SH-SY5Y (cell line): Measurements from ENCODE around the gene C1orf226.

Experiments
- GATA2 ChIP-seq: IDR thresholded peaks from 2 replicates; pipeline ENCODE4 v1.6.1; 2011; ENCODE audit warnings: mild to moderate bottlenecking, low read depth, low read length
- GATA3 ChIP-seq: IDR thresholded peaks from 2 replicates; pipeline ENCODE4 v1.6.1; 2011; ENCODE audit warnings: low read depth, mild to moderate bottlenecking, low read length, moderate library complexity

DNA sequence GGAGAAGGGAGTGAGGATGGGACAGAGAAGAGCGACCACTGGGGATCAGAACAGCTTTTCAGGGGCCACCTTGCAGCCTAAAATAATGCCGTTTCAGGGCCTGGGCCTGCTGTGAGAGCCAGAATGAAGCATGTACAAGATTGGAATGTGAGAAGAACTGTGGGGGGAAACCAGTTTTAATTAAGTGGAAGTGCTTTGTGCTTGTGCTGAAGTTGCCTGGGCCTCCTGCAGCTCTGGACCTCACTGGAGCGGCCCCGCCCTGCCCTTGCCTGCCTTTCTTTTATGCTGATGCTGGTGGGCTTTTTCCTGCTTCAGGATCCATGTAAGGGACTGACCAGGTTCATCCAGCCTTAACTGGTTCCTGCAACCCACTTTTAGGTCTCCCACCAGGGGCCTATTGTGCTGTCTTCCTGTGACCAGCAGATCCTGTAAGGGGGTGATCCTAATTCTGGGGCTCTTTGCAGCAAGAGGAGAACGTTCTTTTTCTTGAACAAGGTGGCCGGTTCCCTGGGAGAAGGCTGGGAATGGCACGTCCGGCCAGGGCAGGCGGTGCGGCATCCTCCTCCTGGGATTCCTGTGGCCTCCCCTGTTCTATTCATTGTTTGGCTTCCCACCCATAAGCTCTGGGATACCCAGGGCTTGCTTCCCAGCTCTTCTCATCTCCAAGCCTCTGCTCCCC, 3.2 kb downstream of the C1orf226 start:
- no peak for TF ChIP-seq GATA2
- TF ChIP-seq GATA3, result no peak
